ENCODE data around the gene PRR20G.
A peak's percentile ranks its signal among the peaks of the same experiment; 100 is the strongest.
"Not testable (repeated sequence)": the region's sequence is repeated elsewhere in the genome, so short reads cannot be mapped to it uniquely, and the experiment has no call there.

The PRR20G gene

DNA sequence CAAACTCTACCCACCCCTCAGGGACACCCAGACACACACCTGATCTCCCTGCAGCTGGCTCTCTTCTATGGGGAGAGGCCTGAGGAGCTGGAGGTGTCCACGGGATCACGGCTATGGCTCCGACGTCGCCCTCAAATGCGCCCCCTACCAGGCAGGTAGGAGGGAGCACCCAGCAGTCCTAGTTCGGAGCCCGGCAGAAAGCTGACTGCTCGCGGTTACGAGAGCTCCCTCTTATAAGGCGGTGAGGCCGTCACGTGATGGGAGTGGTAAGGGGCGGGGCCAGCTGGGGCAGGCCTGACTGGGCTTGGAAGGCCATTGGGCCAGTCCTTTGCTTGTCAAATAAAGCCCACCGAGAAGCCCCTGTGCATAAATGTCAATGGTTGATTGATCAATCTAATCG lies at the start of gene PRR20G:
Gene PRR20G (minus strand): TSS at position 207 of the 400 bp plus-strand sequence. CDS start 681 bp downstream, outside the sequence.
- DNase-seq: no peak

DNA sequence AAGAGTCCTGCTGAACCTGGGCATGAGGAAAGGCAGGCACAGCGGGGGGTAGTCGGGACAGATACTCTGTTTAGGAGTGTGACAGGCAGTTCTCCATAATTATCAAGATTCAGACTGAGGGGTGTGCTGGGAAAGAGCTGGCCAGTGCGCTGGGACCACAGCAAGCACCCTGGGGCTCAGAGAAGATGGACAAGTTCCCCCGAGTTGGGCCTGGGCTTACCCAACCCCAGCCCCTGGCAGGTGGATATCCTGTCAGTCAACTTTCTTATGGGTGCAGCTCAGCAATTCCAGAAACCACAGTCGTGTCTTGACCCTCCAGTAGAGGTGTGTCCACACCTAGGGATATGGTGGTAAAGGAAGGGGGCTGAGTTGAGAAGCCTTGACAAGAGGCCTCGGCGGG lies 49.2 kb upstream of the PRR20G start:
- no peak for DNase-seq

DNA sequence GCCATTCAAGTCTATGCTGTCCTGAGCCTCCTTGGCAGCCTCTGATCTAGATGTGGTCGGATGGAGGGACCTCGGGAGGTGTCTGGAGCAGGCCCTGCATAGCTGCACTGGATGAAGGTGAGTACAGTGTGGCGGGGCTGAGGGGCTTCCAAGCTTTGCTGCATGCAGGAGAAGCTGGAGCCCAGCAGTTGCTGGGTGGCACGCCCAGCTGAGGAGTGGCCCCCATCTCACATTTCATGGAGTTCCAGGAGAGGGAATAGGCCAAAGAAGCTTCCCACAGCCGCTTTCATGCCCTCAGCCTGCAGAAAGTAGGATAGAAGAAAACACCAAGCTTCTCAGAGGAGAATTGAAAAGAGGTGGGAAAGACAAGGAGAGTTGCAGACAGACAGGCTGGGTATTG lies 48.3 kb upstream of the PRR20G start:
- no peak for DNase-seq

DNA sequence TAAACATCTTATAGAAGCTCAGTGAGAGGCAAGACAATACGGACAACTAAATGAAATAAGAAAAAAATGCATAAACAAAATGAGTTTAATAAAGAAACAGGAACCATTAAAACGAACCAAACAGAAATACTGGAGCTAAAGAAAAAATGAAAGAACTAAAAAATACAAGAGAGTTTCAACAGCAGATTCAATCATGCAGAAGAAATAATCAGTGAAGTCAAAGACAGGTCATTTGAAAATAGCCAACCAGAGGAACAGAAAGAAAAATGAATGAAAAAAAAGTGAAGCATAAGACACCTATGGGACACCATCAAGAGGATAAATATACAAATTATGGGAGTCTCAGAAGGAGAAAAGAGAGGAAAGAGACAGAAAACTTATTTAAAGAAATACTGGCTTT lies 42.5 kb upstream of the PRR20G start:
- DNase-seq: no peak

DNA sequence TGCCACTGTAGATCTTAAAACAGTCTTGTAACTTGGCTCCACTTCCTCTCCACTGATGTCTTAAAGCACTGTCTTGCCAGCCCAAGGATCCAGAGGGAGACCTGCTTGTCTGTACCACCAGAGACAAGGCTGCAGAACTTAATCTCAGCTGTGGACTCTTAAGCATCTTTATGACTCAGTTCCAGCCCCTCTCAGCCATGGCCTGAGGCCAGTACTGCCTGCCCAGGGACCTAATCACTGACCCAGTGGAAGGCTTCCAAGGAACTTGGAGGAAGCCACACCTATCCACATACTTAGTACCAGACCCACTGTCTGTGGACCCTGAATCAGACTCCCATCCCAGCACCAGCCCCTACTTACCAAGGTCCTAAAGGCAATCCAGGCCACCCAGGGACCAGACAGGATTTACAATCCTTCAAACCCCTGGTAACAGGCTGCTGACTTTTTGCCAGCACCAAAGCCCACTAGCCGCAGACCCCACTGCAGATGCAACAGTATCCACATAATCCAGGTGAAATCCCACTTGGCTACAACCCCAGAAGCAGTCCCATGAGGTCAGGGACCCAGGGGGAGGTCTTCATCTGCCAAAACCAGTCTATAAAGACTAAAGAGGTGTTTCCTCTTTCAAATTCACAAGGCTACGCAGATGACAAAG lies 41.9 kb upstream of the PRR20G start:
- no peak for DNase-seq

DNA sequence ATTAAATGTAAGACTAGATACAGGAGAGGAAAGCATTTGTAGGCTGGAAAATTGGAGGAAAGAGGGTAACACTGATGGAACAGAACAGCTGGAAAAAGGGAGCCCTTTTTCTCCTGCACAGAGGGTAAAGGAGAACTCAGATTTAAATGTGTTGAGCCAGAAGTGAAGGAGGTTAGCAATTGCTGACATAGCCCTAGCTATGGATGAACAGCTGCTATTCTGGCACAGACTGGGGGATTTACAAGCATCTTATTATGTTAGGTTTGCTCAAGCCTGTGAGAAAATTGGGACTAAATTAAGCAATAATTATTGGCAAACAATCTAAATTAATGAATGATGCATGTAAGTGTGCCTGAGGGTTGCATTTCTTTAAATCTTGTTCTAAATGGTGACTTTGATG lies 40.6 kb upstream of the PRR20G start:
- no peak for DNase-seq

DNA sequence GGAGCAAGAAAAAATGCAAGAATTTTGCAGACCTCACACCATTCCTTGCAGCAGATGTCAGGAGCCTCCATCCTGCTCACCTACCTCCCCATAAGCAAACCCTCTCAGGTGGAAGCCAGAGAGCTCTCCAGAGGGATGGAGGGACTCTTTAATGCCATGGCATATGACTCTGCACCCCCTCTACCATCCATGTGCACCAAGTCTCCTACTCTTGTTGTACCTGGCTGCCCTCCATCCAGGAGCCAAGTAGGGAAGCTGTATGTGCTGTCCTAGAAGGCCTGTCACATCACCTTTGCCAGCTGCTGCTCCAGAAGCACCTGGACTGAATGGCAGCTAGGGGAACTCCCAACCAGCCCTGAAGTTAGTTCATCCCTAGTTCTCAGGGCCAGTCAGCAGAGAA lies 38.5 kb upstream of the PRR20G start:
- DNase-seq: no peak

DNA sequence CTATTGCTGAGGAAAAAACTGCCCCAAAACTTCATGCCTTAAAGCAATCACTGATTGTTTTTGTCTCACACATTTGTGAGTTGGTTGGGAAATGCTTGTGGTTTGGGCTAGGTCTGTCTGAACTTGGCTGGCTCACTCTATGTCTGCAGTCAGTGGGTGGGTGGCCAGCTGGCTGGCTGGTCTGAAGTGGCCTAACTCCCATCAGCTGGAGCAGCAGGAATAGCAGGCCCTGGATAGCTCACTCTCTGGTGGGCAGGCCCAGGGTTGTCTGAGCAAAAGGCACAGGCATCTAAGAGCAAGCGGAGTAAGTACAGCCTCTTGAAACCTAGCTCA lies 37.7 kb upstream of the PRR20G start:
- DNase-seq: no peak

DNA sequence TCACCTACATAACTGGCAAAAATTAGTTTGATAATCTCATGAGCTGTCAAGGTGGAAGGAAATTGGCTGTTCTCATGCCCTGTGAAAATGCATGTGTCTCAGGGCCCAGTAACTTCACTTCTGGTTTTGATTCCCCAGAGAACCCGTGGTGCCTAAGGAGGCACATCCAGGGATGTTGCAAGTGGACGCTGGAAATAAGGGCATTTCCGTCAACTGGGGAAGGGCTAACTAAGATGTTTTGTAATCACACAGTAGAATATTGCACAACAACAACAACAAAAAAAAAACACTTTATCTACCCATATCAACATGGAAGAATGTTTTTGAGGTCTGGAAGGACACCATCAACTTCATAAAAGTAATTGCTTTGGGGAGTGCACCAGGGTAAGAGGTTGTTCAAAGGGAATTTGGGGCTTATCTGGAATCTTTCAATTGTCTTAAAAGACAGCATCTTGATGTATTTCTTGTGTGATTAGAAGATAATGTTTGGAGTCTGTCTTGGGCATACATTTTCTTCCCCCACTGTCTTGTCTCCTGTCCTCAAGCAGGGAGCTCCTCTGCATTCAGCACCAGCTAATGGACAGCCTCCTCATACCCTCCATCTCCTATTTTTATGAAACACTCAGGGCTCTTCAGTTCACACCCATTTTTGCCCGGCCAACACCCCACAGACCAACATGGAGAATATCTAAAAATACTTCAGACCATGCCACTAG lies 37.2 kb upstream of the PRR20G start:
- no peak for DNase-seq

DNA sequence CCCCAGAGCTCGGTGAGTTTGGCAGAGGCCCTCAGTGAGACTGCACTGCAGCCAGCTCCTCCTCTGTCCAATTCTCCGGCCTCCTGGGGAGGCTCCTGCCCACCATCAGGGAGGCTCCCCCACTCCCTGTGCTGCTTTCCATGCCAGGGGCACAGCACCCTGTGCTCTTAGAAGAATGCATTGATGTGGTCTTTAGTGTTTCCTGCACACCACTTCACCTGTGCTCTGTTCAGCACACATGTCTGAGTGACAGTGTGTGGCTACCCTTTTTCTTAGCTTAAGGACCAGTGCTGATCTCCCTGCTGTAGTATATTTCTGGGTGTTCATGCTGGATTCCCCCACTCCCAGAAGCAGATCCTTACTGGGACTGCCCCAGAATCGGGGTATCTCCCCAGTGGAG lies 36.2 kb upstream of the PRR20G start:
- no peak for DNase-seq

DNA sequence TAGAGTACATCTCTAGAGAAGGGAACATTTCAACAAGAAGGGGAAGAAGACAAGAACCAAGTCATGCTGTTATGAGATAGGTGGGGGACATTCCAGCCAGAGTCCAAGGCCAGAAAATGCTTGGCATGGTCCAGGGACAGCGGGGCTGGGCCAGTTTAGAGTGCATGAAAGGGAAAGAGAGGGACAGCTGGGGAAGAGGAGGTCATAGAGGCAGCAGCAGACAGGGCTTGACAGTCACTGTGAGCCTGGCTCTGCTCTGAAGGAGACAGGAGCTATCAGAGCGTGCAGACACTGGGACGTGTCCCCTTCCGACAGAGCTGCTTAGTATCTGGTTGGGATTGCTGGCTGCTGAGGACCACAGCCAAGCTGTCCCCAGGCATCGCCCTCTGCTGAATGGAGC lies 35.7 kb upstream of the PRR20G start:
- DNase-seq: no peak

DNA sequence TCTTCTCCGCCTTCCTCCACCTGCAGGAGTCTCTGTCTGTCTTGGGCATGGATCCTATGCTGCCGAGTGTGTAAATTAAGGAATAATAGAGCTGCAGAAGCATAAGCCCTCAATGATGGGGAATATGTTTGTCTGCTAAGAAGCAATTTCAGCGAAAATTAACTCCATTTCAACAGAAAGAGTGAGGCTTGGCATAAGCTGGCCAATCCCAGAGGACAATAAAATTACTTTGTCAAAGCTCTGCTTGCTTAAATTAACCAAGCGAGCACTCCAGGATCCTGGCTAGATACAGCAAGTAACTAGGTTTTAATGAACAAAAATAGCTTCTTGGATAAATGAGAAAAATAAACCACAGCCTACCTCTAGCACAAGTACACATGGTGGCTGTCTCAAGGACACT lies 33.5 kb upstream of the PRR20G start:
- DNase-seq: no peak

DNA sequence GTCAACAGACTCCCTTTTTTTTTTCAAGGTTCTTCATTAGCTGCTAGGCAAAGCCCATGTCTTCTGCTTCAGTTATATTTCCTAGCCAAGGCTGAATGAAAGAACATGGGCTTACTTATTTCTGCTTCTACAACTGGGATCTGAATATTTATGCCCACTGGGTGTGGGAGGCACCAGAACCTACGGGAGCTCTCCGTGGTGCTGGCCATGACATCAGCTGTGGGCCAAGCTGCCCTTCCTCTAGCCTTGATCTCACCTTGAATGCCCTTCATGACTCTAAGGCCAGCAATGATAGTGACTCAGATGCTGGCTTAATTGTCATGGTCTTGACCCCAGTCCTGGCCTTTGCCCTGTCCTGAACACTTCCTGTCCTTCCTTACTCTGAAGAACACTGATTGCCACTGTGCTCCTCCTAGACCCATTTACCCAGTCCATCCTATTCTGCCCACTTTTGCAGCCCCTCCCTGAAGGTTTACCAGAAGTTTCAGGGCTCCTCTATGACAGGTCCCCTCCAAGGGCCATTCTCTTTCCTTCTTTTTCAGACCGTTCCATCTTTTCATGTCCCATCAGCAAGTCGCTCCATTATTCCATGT lies 32.8 kb upstream of the PRR20G start:
- peak; percentile 6 for DNase-seq

DNA sequence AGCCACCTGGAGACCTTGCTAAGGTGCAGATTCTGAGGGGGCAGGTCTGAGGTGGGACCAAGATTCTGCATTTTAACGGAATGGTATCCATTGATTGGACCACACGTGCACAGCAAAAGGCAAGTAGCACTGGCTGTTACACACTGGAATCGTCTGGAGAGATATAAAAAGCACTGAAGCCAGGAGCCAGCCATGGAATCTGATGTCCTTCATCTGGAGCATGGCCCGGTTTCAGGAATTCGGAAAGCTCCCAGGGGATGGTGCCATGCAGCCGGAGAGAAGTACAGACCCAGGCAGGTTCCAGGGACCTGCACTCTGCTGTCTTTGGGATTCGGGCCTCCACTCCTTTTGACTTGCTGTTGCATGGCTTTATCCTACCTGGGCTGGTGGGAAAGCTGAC lies 28.8 kb upstream of the PRR20G start:
- no peak for DNase-seq

DNA sequence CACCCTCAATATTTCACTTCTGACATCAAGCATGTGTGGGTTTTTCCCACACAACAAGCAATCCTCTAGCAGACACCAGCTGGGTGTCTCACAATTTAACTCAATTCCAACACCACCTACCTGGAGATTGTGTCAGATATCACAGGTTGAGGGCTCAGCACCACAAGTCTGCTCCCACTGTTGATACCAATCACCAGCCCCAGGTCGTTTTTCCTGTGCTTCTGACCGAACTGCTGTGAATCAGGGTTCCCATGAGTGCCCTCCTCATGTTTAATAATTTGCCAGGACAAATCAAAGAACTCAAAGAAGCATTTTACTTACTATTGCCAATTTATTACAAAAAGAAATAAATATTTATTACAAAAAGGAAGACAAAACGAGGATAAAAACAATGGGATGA lies 25.0 kb upstream of the PRR20G start:
- no peak for DNase-seq

DNA sequence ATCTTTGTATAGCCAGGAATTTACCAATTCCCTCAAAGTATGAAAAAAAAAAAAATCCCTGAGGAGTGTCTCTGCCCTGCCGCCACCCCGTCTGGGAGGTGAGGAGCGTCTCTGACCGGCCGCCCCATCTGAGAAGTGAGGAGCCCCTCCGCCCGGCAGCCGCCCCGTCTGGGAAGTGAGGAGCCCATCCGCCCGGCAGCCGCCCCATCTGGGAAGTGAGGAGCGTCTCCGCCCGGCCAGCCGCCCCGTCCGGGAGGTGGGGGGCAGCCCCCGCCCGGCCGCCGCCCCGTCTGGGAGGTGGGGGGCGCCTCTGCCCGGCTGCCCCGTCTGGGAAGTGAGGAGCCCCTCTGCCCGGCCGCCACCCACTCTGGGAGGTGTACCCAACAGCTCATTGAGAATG lies 21.0 kb upstream of the PRR20G start:
- DNase-seq: not testable (repeated sequence)

DNA sequence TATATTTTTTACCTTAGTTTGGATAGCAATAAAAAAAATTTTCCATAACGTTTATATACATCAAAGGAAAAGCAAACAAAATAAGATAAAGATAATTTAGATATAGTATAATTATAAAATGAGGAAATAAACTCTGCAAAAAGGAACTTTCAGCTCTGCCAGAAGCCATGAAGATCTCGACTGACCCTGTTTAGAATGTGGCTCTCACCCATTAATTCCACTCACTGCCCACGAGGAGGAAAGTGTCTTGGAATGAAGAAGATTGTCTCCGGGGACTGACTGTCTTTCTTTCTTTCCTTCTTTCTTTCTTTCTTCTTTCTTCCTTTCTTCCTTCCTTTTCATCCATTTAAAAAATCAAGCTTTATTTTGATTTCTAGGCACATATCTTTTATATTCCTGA lies 20.1 kb upstream of the PRR20G start:
- DNase-seq: no peak

DNA sequence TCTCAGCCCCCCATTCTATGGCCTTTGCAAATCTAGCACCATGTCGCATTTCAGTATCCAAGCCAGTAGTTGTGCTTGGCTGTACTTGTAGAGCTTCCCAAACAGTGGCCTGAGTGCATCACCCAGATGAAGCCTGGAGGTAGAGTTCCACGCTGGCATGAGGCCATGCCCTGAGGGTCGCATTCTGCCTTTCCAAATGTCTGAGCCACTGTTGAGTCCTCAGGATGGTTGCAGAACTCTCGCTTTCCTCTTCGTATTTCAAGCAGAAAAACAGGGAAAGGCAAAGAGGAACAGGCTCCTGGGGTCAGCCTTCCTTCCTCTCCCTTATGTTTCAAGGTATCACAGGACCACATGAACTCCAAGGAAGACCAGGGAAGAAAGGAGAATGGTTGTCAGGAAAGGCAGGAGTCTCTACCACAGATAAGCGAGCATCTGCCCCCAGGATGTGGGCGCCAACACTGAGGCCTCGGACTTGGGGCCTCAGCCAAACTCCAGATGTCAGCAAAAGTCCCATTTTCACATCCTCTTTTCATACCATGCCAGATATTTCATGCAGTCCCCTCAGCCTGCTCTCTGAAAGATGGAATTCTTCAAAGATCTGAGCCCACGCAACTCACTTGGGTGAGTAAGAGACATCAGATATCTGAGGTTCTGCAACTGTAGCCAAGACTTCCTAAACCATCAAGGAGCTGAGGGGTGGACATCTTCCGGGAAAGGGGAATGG lies 19.4 kb upstream of the PRR20G start:
- no peak for DNase-seq

DNA sequence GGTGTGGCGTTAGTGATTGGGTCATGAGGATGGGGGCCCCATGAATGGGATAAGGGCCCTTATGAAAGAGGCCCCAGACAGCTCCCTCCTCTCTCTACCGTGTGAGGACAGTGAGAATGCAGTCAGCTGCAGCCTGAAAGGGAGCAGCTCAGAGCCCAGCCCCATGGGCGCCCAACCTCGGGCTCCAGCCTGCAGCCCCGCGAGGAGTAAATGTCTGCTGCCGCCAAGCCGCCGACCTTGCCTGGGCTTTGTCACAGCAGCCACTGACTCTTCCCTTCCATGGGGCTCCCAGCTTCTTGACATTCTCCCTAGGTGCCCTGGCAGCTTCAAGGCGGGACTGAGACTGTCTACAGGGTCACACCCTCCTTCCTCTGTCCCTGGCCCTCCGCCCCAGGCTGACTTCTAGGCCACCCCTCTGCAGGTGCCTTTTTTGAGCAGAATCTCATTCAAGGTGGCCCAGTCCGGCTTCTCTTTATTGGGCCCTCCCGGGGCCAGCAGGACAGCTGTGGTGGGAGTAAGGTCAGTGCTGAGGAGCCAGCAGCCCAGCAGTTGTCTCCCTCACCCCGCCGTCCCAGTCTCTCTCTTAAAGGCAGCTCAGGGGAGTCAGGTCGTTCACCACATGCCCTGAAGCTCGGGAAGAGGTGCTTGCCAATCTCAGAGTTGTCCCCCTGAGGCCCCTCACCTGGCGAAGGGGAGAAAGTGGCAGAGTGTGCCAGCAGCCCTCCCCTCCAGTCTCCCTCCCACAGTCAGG lies 18.7 kb upstream of the PRR20G start:
- DNase-seq: no peak

DNA sequence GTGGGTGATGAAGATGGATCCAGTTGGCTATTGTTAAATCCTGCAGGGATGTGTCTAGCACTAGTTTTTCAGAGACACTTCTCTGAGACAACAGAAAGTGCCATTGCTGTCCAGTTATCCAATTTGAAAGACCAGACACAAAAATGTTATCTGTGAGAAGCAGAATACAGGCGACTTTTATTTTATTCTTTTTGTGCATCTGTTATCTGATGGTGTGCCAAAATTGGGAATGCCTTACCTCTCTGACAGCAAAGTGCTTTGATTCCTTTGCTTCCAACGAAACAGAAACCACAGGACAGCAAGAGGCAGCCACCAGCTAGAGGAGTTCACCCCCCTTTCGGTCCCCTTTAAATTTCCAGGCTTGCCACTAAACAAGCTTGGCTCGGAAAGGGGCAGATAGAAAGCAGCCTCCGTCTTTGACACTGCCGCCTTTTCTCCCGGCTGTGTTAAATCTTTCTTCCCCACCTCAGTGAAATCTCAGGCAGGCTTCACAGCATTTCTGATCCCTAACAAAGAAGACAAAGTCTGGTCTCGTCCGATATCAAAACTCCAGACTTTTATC lies 17.7 kb upstream of the PRR20G start:
- DNase-seq: no peak

DNA sequence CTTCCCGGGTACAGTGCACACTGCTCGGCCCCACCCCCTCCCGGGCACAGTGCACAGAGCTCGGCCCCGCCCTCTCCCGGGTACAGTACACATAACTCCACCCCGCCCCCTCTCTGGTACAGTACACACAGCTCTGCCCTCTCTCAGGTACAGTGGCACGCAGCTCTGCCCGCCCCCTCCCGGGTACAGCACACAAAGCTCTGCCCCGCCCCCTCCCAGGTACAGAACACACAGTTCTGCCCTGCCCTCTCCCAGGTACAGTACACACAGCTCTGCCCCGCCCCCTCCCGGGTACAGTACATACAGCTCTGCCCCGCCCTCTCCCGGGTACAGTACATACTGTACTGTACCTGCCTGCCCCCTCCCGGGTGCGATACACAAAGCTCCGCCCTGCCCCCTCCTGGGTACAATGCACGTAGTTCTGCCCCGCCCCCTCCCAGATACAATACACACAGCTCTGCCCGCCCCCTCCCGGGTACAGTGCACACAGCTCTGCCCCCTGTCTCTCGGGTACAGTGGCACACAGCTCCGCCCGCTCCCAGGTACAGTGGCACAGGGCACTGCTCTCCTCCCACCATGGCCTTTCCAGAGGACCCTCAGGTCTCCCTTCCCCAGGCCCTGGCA lies 16.4 kb upstream of the PRR20G start:
- DNase-seq: no peak

DNA sequence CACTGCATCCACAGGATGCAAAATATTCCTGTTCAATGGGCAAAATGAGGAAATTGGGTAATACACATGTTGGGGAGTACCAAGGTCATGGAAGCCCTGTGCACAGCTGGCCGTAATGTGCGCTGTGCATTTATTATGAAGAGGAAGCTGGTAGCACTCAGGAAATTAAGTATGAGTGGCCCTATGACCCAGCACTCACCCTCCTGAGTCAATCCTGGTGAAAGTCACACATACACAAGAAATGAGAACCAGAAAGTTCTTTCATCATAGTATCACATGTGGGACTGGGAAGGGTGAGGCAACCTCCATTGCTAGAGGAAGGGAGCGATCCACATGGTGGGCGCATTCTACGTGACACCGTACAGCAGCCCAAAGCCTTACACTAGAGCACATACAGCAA lies 11.4 kb upstream of the PRR20G start:
- no peak for DNase-seq
